HG03432 (cell line): ENCODE data around the gene STAC3.
A peak's percentile ranks its signal among the peaks of the same experiment; 100 is the strongest.
"Not testable (repeated sequence)": the region's sequence is repeated elsewhere in the genome, so short reads cannot be mapped to it uniquely, and the experiment has no call there.

Source experiments
- ATAC-seq: cut with Tn5 transposase; IDR thresholded peaks from one replicate; pipeline ENCODE4 v1.9.1; 2021; ENCODE audit warnings: mild to moderate bottlenecking, moderate library complexity; ENCODE audit not compliant: unreplicated experiment

The STAC3 gene

DNA sequence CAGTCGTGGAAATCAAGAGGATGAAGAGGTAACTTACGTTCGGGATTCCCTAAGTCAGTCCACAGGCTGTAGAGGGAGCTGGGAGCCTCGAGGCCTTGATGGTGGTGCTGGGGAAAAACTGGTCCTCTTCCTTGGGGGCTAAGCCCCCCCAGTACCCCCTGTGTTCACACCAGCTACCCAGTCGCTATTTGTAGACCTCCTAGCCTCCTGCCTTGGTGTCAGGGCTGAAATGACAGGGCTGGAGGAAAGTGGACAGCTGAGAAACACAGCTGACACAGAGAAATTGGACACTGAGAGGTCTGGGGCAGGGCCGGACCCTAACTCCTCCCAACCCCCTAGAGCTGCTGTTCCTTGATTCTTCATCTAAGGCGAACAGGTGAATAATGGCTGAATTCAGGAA is at the start of gene STAC3:
STAC3 (minus strand) TSS at position 232 of the 400 bp plus-strand sequence. CDS start 1,551 bp downstream, outside the sequence.
- ATAC-seq = no peak

DNA sequence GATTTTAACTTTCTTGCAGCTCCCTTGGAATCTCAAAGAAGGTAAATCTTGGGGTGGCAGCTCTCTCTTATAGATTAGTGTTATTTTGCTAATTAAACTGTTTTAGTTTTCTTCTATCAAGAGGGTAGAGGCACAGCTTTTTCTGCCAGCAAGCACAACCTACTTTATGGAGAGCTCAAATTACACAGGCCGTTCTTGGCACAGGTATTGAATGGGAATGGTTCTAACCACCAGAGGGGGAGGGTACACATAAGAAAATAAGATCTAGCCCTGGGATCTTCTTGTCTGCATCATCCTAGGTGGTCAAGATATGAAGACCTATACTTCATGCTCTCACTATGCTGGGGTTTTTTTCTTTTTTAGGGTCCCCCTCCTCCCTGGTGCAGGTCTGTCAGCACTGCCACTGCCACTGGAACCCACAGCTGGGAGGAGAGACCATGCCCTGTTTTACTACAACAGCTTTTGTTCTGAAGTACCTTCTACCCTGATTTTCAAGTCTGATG is 48.6 kb upstream of the STAC3 start:
- no peak for ATAC-seq

DNA sequence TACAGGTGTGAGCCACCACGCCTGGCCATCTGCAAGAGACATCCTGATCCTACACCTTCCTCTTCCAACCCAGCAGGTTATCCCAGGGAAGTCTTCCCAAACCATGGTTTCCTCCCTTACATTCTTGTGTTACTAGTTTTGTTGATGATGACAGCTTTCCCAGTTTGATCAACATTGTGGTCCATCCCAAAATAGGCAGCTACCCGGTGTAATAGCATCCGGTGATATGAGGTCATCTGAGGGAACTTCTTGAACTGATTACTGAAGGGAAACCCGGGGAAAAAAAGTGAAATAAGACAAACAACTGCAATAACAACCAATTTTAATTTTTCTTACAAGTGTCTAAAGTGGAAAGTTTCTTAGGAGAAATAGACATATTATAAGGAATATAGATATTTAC is 45.3 kb upstream of the STAC3 start:
- no peak for ATAC-seq

DNA sequence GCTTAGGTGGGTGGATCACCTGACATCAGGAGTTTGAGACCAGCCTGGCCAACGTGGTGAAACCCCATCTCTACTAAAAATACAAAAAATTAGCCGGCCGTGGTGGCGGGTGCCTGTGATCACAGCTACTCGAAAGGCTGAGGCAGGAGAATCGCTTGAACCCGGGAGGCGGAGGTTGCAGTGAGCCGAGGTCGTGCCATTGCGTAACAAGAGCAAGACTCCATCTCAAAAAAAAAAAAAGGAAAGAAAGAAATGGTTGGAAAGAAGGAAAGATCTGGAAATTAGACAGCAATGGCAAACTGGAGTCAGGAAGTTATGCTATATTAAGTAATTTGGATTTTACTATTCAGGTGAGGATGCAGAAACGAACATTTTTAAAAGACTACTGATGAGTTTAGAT is 31.1 kb upstream of the STAC3 start:
- ATAC-seq = not testable (repeated sequence)

DNA sequence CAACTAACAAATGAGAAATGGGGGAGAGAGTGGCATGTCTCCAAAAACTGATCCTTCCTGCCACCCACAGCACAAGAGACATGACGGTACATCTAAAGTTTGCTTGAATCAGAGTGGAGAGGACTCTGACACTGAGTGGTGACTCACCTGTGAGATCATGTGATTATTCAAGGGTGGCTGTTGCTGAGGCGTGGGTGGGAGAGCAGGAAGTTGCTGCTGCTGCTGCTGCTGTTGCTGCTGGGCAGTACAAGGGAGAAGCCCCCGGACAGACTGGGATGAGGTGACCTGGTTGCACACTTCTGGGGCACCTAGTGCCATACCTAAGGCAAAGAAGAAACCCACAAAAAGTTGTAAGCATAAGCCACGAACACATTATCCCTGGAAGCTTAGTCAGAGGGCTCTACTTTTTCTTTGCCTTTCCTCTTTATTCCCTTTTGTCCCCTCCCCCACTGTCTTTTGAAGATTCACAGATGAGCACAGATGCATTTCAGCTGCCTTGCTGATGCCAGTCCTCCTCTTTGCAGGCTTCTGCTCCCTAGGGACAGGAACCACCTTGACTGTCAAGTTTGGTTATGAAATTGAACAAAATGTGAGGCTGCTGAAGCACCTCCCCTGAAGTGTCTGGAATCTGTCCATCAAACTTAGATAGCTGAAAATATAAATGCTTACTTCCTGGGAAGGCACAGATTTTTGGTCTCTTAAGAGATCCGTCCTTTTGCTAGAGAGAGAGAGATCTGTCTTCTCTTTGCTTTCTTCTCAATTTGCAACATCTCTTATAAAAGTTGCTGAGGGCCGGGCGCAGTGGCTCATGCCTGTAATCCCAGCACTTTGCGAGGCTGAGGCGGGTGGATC is 29.4 kb upstream of the STAC3 start:
- peak; percentile 97 for ATAC-seq

DNA sequence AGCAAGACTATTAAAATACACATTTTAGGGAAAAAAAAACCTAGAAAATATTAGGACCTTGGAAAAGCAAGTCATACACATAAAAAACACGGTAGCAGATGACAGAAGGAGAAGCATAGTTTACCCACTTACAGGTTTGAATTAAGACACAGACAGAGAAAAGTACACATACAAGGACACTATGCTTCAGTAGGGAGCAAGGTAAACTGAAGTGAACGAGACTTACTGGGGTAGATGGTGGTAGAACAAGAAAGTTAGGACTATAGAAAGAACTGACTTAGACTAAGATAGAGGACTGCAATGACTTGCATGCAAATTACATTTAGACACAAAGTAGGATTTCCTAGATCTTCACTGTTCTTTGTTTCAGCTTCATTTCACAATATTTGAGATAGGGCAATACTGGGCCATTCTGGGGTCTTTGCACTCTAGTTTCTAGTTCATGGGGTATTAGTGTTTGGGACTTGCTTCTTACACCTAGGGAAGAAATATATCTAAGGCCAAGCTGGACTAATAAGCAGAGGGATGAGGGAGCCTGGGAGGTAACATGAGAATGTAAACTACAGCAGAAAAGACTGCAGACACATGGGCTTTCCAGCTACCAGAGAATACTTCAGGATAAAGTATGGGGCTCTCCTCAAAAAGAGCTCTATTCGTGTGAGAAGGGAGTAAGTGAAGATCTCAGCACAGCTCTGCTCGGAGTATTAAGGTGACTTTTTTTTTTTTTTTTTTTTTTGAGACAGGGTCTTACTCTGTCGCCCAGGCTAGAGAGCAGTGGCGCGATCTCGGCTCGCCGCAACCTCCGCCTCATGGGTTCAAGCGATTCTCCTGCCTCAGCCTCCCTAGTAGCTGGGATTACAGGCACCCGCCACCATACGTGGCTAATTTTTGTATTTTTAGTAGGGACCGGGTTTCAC is 27.7 kb upstream of the STAC3 start:
- ATAC-seq = no peak

DNA sequence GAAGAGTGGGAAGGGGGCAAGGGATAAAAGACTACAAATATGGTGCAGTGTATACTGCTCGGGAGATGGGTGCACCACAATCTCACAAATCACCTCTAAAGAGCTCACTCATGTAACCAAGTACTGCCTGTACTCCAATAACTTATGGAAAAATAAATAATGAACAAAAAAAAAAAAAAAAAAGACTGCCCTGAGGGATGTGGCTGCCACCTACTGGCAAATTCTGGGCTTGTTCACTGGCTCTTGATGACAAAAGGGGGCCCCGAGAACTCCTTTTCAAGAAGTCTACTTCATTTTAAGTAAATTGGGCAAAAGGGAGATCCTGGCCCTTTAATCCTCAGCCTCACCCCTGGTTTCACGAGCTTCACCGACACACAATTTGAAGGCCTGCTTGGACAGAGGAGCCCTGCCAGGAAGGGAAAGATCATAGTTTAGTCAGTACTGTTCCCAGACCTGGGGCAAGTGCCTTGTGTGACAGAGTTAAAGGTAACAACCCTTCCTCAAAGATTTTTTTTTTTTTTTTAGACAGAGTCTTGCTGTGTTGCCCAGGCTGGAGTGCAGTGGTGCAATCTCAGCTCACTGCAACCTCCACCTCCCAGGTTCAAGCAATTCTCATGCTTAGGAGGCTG is 26.1 kb upstream of the STAC3 start:
- ATAC-seq = no peak

DNA sequence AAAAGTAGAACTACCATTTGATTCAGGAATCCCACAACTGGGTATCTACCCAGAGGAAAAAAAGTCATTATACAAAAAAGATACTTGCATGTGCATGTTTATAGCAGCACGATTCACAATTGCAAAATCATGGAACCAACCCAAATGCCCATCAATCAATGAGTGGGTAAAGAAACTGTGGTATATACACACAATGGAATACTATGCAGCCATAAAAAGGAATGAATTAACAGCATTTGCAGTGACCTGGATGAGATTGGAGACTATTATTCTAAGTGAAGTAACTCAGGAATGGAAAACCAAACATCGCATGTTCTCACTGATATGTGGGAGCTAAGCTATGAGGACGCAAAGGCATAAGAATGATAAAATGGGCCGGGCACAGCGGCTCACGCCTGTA is 25.2 kb upstream of the STAC3 start:
- ATAC-seq = not testable (repeated sequence)

DNA sequence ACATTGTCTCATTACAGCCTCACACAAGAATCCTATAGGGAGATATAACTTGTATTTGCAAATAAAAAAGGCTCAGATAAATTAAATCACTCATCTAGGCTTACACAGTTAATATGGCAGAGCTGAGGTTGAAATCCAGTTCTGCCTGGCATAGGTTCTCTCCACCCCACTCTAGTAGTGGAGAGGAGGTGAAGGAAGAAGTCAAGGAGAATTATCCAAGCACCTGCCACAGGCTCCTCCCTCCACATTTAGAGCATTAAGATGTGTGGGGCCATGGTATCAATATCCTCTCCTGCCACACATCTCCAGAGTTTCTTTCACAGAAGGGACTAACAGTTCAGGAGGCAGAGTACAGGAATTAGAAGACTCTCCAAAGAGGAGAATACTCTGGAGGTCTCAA is 22.5 kb upstream of the STAC3 start:
- no peak for ATAC-seq

DNA sequence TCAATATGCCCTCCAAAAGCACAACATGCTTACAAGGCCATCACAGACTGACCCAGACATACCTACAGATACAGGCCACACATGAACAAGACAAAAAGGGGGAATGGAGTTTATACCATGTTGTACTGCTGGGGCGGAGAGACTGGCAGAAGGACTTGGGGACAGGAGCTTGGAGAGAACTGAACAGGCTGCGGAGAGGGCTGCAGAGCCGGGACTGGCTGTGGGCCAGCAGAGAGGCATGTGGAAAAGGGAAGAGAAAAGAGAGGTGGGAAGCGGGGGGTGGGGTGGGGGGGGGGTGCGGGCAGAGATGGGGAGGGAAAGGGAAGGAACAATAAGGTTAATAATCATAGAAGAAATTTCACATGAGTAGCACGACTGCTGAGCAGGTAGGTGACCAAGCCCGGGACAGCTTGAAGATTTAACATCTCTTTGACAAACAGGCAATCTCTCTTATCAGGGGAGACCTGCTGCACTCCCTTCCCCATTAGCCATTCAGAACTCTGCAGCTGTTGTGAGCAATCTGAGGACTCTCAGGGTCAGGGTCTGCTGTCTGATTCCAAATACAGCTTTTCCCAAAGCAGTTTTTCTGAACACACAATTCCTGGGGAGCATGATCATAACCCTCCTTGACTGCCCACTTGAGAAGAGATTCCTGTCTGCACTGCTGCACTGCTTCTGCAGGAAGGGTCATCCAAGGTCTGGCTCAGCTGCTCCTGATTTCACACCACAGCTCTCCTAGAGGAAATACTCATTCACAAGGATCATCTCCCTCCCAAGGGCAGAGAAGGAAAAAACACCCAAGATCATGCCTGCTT is 21.6 kb upstream of the STAC3 start:
- no peak for ATAC-seq

DNA sequence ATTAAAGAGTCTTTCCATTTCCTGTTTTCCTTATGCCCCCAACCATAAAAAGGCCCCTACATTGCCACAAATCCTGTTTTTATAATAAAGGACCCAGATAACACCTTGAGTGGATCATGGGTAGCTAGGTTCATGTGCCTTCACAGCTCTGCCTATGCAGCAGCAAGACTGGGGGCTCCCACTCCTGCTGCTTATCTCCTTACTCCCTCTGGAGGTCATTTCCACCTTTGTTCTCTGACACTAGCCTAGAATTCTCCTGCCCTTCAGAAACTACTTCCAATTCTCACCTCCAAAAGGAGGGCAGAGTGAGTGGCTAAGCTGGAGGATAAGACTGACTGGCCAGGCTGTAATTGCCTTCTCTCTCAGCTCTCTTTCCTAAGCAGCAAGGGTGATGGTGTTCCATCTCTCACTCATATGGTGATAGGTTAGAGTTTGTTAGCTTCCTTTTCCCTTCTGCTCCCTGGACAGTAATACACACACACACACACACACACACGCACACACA is 20.0 kb upstream of the STAC3 start:
- ATAC-seq = no peak

DNA sequence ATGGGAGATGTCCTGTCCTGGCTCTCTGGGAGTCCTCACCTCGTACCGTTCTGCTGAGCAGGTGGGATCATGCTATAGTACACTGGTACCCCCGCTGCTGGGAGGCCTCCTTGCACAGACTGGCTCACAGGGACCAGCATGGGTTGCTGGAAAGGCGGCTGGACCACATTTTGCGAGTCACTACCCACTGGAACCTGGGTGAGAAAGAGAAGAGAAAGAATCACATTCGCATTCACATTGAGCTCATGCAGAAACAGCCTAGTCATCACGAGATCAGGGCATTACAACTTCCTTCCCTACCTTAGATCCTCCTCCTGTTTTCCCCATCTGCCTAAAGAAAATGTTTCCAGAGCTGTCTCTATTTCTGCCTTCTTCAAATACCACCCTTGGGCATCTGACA is 17.3 kb upstream of the STAC3 start:
- ATAC-seq = no peak

DNA sequence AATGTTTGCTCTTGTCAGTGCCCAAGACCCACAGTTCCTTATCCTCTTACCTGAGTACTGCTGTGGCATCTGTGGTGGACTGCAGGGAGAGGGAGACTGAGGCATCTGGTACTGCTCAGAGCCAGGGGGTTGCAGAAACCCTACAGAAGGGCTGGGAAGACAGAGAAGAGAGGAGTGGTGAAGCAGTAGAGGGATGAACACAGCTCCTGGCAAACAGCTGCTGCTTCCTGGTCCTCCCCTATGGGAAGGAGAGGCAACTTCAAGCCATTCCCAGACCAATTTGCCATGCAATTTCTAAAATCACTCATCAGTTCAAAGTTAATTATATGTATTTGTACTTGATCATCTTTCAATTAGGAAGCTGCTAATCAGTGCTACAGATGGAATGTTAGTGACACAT is 15.7 kb upstream of the STAC3 start:
- no peak for ATAC-seq

DNA sequence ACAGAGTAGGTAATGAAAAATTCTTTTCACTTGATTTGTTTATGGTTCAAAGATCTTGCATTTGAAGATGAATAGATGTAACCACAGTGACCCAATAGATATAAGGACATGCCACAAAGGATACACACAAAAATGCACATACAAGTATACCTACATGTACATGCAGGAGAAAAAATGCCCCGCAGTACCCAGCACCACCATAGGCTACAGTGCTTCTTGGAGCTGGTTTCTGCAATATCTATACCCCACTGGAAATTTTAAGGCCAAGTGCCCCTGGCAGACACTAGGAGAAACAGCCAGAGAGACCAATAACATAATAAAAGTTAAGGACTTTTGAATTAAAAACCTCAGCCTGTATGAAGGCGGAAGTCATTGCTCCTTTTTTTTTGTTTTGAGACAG is 12.1 kb upstream of the STAC3 start:
- no peak for ATAC-seq

DNA sequence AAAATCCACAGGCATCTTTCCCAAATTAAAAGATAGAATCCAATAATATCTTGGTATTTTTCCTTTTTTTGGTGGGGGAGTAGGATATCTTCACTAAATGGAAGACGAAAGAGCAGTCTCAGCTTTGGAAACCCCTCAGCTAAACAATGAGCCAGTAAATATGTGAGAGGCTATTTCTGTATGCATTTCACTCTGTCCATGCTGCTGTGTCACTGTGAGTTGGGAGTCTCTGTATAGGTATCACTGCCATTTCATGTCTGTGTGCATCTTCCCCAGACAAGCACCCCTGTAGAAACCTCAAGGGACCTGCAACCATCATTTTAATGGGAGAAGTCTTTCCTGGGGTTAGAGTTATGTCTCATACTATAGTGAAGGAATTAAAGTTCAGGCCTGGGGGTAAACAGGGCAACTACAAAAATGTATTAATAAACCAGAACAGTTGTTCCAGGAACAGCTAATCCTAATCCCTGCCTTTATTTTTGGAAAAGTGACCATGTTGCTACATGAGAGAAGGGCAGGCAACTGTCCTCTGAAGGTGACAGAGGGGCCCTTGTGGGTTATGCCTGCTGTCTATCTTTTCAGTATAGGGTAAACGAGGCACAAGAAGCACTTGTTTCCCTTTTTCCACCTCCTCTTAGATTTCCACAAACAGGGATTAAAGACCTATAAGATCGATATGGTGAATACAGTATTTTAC is 11.3 kb upstream of the STAC3 start:
- ATAC-seq = no peak

DNA sequence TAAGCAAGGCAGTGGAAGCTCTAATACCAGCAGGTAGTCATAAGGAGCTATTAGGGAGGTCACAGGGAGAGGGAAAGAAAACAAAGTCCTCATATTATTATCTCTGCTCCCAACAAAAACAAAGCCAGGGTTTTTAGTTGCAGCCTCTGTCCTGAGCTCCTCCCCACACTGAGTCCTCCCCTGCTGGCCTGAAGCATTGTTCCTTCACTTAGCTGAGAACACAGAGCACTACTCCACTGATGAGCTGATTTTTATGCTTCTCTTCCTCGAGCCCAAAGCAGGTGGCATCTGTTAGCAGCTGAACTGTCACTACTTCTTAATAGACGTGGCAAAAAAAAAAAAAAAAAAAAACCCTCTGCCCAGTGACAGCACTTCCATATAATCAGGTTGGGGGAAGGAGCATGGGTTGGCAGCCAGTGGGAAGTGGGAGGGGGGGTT is 10.5 kb upstream of the STAC3 start:
- ATAC-seq = no peak

DNA sequence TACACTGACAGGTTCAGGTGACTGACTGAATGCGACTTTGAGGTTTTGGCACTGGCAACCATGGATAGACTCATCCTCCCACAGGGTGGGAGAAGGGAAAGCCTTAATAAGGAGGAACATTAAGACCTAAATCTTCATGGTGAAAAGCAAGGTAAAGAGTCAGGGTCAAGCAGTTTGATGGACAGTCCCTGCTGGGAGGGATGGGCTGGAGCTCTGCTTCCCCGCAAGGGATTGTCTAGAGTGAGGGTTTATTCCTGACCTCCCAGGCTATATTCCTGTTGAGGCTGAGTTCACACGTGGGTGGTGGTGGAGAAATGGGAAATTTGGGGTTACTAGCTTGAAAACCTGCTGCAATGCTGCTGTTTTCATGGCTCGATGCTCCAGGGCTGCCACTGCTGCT is 9.4 kb upstream of the STAC3 start:
- ATAC-seq = no peak

DNA sequence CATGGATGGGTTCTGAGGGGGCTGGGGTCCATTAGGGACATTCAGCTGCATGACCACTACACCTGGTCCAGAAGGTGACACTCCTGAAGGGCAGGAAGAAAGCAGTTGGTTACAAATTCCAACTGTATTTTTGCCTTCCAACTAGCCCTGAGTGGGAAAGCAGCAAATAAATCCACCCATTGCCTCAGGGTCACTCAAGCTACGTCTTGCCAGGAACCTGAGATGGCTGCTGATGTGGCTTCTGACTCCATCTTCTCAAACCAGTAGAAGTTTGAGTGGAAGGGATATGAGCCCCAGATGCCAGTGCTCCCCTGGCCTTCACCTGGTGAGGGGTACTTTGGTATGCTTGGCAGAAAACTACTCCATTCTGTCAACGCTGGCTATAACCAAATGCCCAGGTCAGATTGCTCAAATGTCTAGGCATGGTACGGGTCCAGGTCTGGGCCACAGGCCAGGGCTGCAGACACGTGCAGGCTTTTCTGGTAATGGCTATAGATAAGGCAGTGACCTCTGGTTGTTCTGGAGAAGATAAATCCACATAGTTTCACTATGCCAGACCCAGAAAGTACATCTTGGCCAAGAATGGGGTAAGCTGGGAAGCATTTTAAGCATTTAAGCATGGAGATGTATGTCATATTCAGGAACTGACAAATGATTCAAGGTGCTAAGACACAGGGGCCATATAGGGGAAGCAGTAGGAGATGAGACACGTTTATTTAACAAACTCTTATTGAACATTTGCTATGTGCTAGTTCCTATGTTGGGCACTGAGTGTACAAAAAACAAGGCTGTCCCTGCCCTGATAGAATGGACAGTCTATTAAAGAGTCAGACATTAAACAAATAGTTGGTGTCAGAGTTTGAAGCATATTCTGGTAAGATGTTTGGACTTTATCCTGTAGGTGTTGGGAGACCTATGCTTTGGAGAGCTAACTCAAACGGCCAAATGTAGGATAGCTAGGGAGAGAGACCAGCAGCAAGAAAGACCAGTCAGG is 8.3 kb upstream of the STAC3 start:
- no peak for ATAC-seq
